SU-DHL-6 (cell line): ENCODE results near the gene RNF181.
"Not testable (repeated sequence)": the region's sequence is repeated elsewhere in the genome, so short reads cannot be mapped to it uniquely, and the experiment has no call there.

Experiments
- H2AFZ ChIP-seq: fragments of 200-600 bp; sonication (generic); 2 replicates; pipeline ENCODE4 v1.6.1; 2014; ENCODE audit warnings: low read depth, mild to moderate bottlenecking, moderate library complexity, mixed read lengths, antibody characterized with exemption, low read length; ENCODE audit not compliant: severe bottlenecking
- H3F3A ChIP-seq: fragments of 200-600 bp; shearing (Covaris generic); 2 replicates; pipeline ENCODE4 v1.6.0; 2016; ENCODE audit warnings: antibody characterized with exemption, mild to moderate bottlenecking; ENCODE audit not compliant: insufficient read depth
- H3K27ac ChIP-seq: fragments of 200-600 bp; sonication (generic); 2 replicates; pipeline ENCODE4 v1.5.1; 2016; ENCODE audit warnings: low read depth, mild to moderate bottlenecking, low read length, moderate library complexity, mixed read lengths
- H3K27me3 ChIP-seq: fragments of 200-600 bp; sonication (generic), shearing (Covaris generic); 2 replicates; pipeline ENCODE4 v1.6.0; 2014; ENCODE audit warnings: mild to moderate bottlenecking, low read length
- H3K36me3 ChIP-seq: fragments of 200-600 bp; sonication (generic); 2 replicates; pipeline ENCODE4 v1.6.1; 2014; ENCODE audit warnings: mild to moderate bottlenecking, low read length, mixed read lengths
- H3K4me2 ChIP-seq: fragments of 300-600, 200-600 bp; shearing (Covaris generic), sonication (generic); 2 replicates; pipeline ENCODE4 v1.6.0; 2014; ENCODE audit warnings: low read length, low read depth, mild to moderate bottlenecking; ENCODE audit not compliant: poor library complexity, severe bottlenecking
- H3K4me3 ChIP-seq: fragments of 200-600 bp; sonication (generic); 2 replicates; pipeline ENCODE4 v1.5.1; 2014; ENCODE audit warnings: antibody characterized with exemption, low read length, mild to moderate bottlenecking, mixed read lengths; ENCODE audit not compliant: insufficient read depth, poor library complexity, severe bottlenecking
- H3K79me2 ChIP-seq: fragments of 200-600 bp; sonication (generic); 2 replicates; pipeline ENCODE4 v1.6.1; 2014; ENCODE audit warnings: mild to moderate bottlenecking, low read length, moderate library complexity; ENCODE audit not compliant: insufficient read depth
- H3K9ac ChIP-seq: fragments of 200-600 bp; sonication (generic); 2 replicates; pipeline ENCODE4 v1.7.0; 2014; ENCODE audit warnings: mild to moderate bottlenecking, low read length
- H3K9me2 ChIP-seq: fragments of 200-600 bp; sonication (generic); replicated peaks from 2 replicates; pipeline ENCODE4 v1.6.1; 2014; ENCODE audit warnings: low read length; ENCODE audit not compliant: insufficient read depth
- H3K9me3 ChIP-seq: fragments of 200-600 bp; sonication (generic); 2 replicates; pipeline ENCODE4 v1.6.1; 2014; ENCODE audit warnings: low read length, mixed read lengths; ENCODE audit not compliant: insufficient read depth
- H4K20me1 ChIP-seq: fragments of 200-600 bp; sonication (generic); 2 replicates; pipeline ENCODE4 v1.6.1; 2014; ENCODE audit warnings: low read depth, mild to moderate bottlenecking, antibody characterized with exemption, low read length, moderate library complexity, mixed read lengths
- CTCF ChIP-seq: fragments of 200-600 bp; sonication (generic); IDR thresholded peaks from one replicate; pipeline ENCODE4 v1.5.1; 2017; ENCODE audit warnings: antibody characterized with exemption, mild to moderate bottlenecking, low read length, moderate library complexity; ENCODE audit not compliant: insufficient read depth, poor library complexity, severe bottlenecking
- EZH2phosphoT487 ChIP-seq: fragments of 200-600 bp; sonication (generic), shearing (Covaris generic); conservative IDR thresholded peaks from 2 replicates; pipeline ENCODE4 v1.6.1; 2018; ENCODE audit warnings: mild to moderate bottlenecking, antibody characterized with exemption, low read length, moderate library complexity, mixed read lengths

RNF181 gene

GRCh38 chr2:85589982-85590791 lies 5.4 kb upstream of the RNF181 start:
- no peak overlapping the region for H2AFZ ChIP-seq
- no peaks in the 10 kb centered on the region for H3K79me2 ChIP-seq
- TF ChIP-seq EZH2phosphoT487 (no peak), CTCF (no peak)
- H3K4me2 ChIP-seq: no peak overlapping the region
- H3K9me3 ChIP-seq: no peaks in the 10 kb centered on the region
- no peaks in the 10 kb centered on the region for H3K36me3 ChIP-seq
- H3K27me3 ChIP-seq: no peaks in the 10 kb centered on the region
- no peaks in the 10 kb centered on the region for H3K9me2 ChIP-seq
- H3K9ac ChIP-seq: no peak overlapping the region
- no peak overlapping the region for H3K4me3 ChIP-seq
- no peak overlapping the region for H3K27ac ChIP-seq
- H4K20me1 ChIP-seq: no peaks in the 10 kb centered on the region
- H3F3A ChIP-seq: no peaks in the 10 kb centered on the region

- peaks cover 3% of the 10 kb centered on the region; the same call in 1 of the 2 replicates for H3K79me2 ChIP-seq
- no peak for TF ChIP-seq EZH2phosphoT487
- no peak for TF ChIP-seq CTCF
- no peaks in the 10 kb centered on the region for H3K9me2 ChIP-seq
- H3K9ac ChIP-seq: no peak overlapping the region
- H3F3A ChIP-seq: no peaks in the 10 kb centered on the region
- no peak overlapping the region for H3K4me3 ChIP-seq
- no peak overlapping the region for H3K4me2 ChIP-seq
- H3K27me3 ChIP-seq: no peaks in the 10 kb centered on the region
- no peak overlapping the region for H3K27ac ChIP-seq
- H3K9me3 ChIP-seq: no peaks in the 10 kb centered on the region
- H3K36me3 ChIP-seq: no peaks in the 10 kb centered on the region
- no peak overlapping the region for H2AFZ ChIP-seq
- no peaks in the 10 kb centered on the region for H4K20me1 ChIP-seq
Observed at GRCh38 chr2:85590950-85591349, 4.6 kb upstream of the RNF181 start.

- Histone ChIP-seq H2AFZ (no peak overlapping the region), H3K36me3 (no peaks in the 10 kb centered on the region), H3K9me3 (no peaks in the 10 kb centered on the region), H3K27me3 (no peaks in the 10 kb centered on the region), H3K9ac (no peak overlapping the region), H3K79me2 (peaks cover 9% of the 10 kb centered on the region), H3K4me3 (no peak overlapping the region), H3K9me2 (no peaks in the 10 kb centered on the region), H4K20me1 (no peaks in the 10 kb centered on the region), H3F3A (no peaks in the 10 kb centered on the region), H3K27ac (no peak overlapping the region), H3K4me2 (no peak overlapping the region)
- TF ChIP-seq EZH2phosphoT487 (no peak), CTCF (no peak)
Observed at GRCh38 chr2:85591563-85591962, 4.0 kb upstream of the RNF181 start.

- H2AFZ ChIP-seq, H3K9me2 ChIP-seq, H3F3A ChIP-seq, H3K9me3 ChIP-seq, H3K27me3 ChIP-seq, H3K9ac ChIP-seq, H3K27ac ChIP-seq, H3K4me2 ChIP-seq, H3K36me3 ChIP-seq, H3K4me3 ChIP-seq, H4K20me1 ChIP-seq: not testable (repeated sequence)
- H3K79me2 ChIP-seq: peaks cover 15% of the 10 kb centered on the region
Observed at GRCh38 chr2:85592299-85592698, 3.2 kb upstream of the RNF181 start.
